HG02943 (cell line): Measurements from ENCODE around the gene SOX30.

Source experiments
- ATAC-seq: cut with Tn5 transposase; IDR thresholded peaks from one replicate; pipeline ENCODE4 v1.9.1; 2021; ENCODE audit warnings: mild to moderate bottlenecking, low read depth, moderate library complexity; ENCODE audit not compliant: unreplicated experiment

The SOX30 gene

DNA sequence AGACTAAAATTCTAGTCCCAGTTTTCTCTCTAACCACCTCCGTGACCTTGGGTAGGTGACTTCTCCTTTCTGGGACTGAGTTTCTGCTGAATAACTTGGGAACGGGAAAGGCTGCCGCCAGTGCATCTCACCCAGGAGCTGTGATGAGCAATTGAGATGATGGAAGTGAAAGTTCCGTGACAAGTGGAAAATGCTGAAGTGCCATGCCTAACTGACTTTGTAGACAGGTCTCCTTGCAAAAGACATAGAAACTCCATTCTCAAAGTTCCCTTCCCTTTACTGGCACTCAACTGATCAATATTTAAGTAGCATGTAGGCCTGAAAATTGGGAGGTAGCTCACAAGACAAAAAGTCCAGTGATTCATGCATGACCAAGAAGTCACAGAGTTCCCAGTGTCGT, 70.3 kb downstream of the SOX30 start:
- no peak for ATAC-seq

DNA sequence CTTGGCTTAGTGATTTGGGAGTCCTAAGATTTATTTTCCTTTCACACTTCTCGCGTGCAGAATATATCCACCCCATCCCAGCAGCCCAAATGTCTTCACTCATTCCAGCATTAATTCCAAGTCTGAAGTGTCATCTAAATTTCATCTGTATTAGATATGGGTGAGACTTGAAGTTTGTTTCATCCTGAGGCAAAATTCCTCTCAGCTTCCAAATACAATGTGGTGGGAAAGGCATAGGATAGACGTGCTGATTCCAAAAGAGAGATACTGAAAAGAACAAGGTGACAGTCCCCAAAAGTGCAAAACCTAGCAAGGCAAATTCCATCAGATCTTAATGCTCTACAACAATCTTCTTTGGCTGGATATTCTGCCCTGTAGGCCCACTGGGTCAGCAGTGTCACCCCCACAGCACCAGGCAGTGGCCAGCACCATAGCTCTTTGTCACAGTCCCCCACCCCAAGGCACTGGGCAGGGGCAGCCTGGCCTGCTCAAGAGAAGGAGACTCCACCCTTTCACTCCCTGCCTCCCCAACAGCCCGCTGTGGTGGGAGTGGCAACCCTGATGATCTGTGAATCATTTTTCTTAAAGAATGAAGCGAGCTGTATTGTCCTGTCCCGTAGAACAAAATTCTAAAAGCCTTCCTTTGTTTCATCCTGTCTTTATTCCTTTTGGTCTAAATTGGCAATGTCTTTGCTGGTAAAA, 74.0 kb downstream of the SOX30 start:
- ATAC-seq = no peak

DNA sequence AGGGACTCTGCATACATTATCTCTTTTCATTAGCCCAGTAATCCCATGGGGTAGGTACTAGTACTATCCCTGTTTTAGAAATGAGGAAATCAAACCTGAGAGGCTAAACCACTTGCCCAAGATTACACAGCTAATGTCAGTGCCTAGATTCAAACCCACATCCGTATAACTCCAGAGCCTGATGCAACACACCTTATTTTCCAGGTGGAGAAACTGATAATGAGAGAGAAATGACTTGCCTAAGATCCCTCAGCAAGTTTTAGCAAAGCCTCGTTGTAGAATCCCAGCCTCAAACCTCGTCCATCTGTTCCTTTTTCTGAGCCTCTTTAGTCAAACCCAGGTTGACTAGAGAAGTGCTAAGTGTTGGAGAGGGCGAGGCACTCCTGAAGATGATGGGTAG, 75.6 kb downstream of the SOX30 start:
- no peak for ATAC-seq
